Gastrocnemius medialis (tissue), 4 donors: ENCODE data around the gene PRKAB1.

Experiments used
- CTCF ChIP-seq, 5 experiments: fragments of 450-650 bp in 3 of 5; fragments of 200-600 bp in 2 of 5; sonication (generic) in 2 of 5; IDR thresholded peaks in 4 of 5; conservative IDR thresholded peaks in 1 of 5; 1 replicate in 4 of 5; 2 replicates in 1 of 5; pipeline ENCODE4 v1.5.1; 2016 to 2019; ENCODE audit warnings: antibody characterized with exemption in 5 of 5, mild to moderate bottlenecking in 3 of 5, moderate library complexity in 3 of 5
- POLR2A ChIP-seq, 2 donors: fragments of 450-650 bp; IDR thresholded peaks; one replicate each; pipeline ENCODE4 v1.6.1; 2017; ENCODE audit warnings: antibody characterized with exemption in 2 of 2, mild to moderate bottlenecking in 2 of 2, moderate library complexity in 2 of 2

DNA sequence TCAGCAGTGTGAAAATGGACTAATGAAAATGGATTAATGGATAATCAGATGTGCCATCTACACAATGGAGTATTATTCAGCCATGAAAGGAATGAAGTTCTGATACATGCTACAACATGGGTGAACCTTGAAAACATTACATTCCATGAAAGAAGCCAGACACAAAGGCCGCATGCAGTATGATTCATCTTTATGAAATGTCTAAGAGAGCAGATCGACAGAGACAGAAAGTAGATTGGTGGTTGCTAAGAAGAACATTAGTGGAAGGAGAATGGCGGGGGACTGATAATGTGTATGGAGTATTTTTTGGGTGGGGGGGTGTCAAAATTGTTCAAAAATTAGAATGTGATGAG lies 47.3 kb downstream of the PRKAB1 start:
- no peak for TF ChIP-seq CTCF (IDR thresholded peaks at IDR 0.05 in 4 of 5, conservative IDR thresholded peaks at IDR 0.05 in 1 of 5)
- no peak for TF ChIP-seq POLR2A (IDR thresholded peaks at IDR 0.05)
